HEK293T (cell line): ENCODE results near the gene VTN.

Experiments used
- CTCF ChIA-PET: fragments of 350-600 bp; formaldehyde crosslinking; extraction: SDS; loops from one replicate; lab custom pipeline; 2021; ENCODE audit warnings: antibody characterized with exemption, inconsistent platforms; lab: Yijun Ruan, JAX
- POLR2A ChIA-PET: fragments of 350-600 bp; formaldehyde crosslinking; extraction: SDS; loops from one replicate; lab custom pipeline; 2020; ENCODE audit warnings: antibody characterized with exemption, inconsistent platforms; lab: Yijun Ruan, JAX
- DNase-seq: peaks from one replicate; pipeline ENCODE4 v3.0.0; 2012; ENCODE audit warnings: mixed read lengths; ENCODE audit errors: extremely low spot score
- ARNT ChIP-seq: fragments of 450-650 bp; IDR thresholded peaks from 2 replicates; pipeline ENCODE4 v1.6.1; 2017; ENCODE audit warnings: mild to moderate bottlenecking
- BHLHE40 ChIP-seq: fragments of 450-650 bp; IDR thresholded peaks from 2 replicates; pipeline ENCODE4 v1.6.1; 2016; ENCODE audit warnings: mild to moderate bottlenecking, moderate library complexity, borderline replicate concordance
- CTBP1 ChIP-seq: fragments of 450-650 bp; IDR thresholded peaks from 2 replicates; pipeline ENCODE4 v1.6.1; 2016; ENCODE audit warnings: borderline replicate concordance
- ELF4 ChIP-seq: fragments of 450-650 bp; IDR thresholded peaks from 2 replicates; pipeline ENCODE4 v1.6.1; 2017; ENCODE audit warnings: antibody characterized with exemption
- FOXA1 ChIP-seq: fragments of 450-650 bp; IDR thresholded peaks from 2 replicates; pipeline ENCODE4 v1.6.1; 2016; ENCODE audit warnings: mild to moderate bottlenecking
- FOXK2 ChIP-seq: fragments of 450-650 bp; IDR thresholded peaks from 2 replicates; pipeline ENCODE4 v1.6.1; 2016; ENCODE audit warnings: mild to moderate bottlenecking
- FOXM1 ChIP-seq: fragments of 450-650 bp; IDR thresholded peaks from 2 replicates; pipeline ENCODE4 v1.6.1; 2017; ENCODE audit warnings: mild to moderate bottlenecking, borderline replicate concordance
- HDGF ChIP-seq: fragments of 450-650 bp; IDR thresholded peaks from 2 replicates; pipeline ENCODE4 v1.6.1; 2017; ENCODE audit warnings: antibody characterized with exemption, borderline replicate concordance
- L3MBTL2 ChIP-seq: fragments of 450-650 bp; conservative IDR thresholded peaks from 2 replicates; pipeline ENCODE4 v1.6.1; 2016; ENCODE audit warnings: mild to moderate bottlenecking
- LEF1 ChIP-seq: fragments of 450-650 bp; IDR thresholded peaks from 2 replicates; pipeline ENCODE4 v1.6.1; 2017; ENCODE audit warnings: mild to moderate bottlenecking, borderline replicate concordance
- NFRKB ChIP-seq: fragments of 450-650 bp; IDR thresholded peaks from 2 replicates; pipeline ENCODE4 v1.6.1; 2016; ENCODE audit warnings: mild to moderate bottlenecking, moderate library complexity
- SP1 ChIP-seq: fragments of 450-650 bp; IDR thresholded peaks from 2 replicates; pipeline ENCODE4 v1.6.1; 2017
- SUZ12 ChIP-seq: fragments of 450-650 bp; IDR thresholded peaks from 2 replicates; pipeline ENCODE4 v1.6.1; 2016; ENCODE audit warnings: mild to moderate bottlenecking
- TARDBP ChIP-seq: fragments of 450-650 bp; IDR thresholded peaks from 2 replicates; pipeline ENCODE4 v1.6.1; 2016
- ZNF384 ChIP-seq: fragments of 450-650 bp; IDR thresholded peaks from 2 replicates; pipeline ENCODE4 v1.6.1; 2016
- TF ChIP-seq, protein P1 (sequence below): fragments of 450-650 bp; IDR thresholded peaks from 2 replicates; pipeline ENCODE4 v1.6.1; 2016

The VTN gene

DNA sequence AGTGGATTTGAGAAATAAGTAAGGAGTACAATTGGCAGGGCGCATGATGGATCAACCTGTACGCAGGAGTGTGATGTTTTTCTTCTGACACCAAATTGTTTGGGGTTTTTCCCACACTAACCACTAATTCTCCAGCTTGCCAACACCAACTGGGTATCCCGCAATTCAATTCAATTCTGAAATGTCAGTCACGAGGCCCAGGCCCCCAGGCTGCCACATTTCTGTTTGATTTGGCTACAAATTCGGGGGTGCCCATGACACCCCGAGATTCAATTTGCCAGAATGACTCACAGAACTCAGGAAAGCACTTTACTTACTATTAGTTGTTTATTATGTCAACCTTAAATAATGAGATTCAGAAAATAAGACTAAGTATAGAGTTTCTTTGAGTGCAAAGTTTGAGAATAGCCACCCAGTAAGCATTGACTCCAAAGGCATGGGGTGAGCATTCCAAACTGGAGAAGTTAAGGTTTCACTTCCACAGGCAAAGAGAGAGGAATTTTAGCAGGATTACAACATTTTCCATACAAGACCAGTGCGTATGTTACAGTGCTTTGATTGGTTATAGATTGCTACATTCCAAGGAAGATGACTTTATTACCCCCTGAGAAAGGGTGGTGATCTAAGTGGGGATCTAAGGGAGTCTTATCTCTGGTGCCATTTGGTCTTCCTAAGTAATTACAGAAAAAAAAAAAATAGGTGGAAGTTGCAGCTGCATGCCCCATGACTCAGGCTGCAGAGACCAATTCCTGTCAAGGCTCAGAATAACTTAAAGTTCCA is 24.4 kb upstream of the VTN start:
- no peak for DNase-seq
- TF ChIP-seq, protein P1, sequence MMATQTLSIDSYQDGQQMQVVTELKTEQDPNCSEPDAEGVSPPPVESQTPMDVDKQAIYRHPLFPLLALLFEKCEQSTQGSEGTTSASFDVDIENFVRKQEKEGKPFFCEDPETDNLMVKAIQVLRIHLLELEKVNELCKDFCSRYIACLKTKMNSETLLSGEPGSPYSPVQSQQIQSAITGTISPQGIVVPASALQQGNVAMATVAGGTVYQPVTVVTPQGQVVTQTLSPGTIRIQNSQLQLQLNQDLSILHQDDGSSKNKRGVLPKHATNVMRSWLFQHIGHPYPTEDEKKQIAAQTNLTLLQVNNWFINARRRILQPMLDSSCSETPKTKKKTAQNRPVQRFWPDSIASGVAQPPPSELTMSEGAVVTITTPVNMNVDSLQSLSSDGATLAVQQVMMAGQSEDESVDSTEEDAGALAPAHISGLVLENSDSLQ = no peak
- TF ChIP-seq TARDBP (no peak), L3MBTL2 (no peak), CTBP1 (no peak), NFRKB (no peak), ARNT (no peak), HDGF (no peak), ELF4 (no peak), SUZ12 (no peak), LEF1 (no peak)
- CTCF ChIA-PET = no interaction called here
- POLR2A ChIA-PET = interaction anchor here (1.2 to 3.9 kb wide), 3 partner anchors 11 to 77 kb away, joined by 3 to 22 read pairs (median 4); partner anchors contain the start of genes IFT20, SLC46A1 and TNFAIP1

DNA sequence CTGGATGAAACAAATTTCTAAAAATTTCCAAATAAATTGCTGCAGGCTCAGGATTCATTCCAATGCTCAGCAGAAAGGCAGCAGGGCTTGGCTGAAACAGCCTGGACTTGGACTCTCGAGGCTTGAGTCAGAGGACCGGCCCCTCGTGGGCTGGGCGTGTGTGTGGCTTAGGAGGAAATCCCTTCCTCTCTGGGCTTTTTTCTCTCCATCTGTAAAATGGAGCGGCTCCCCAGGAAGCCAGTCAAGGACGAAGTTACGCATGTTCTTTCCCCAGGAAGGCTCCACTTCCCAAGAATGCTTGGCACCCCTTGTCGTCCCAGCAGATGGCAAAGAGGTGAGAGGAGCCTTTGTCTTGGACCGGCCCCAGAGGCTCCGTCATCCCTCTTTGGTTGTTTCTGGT is 22.4 kb upstream of the VTN start:
- CTCF ChIA-PET = no interaction called here
- TF ChIP-seq HDGF = no peak
- no peak for TF ChIP-seq FOXA1
- no peak for TF ChIP-seq FOXK2
- TF ChIP-seq, protein P1 = no peak
- no peak for TF ChIP-seq NFRKB
- no peak for TF ChIP-seq SUZ12
- no peak for TF ChIP-seq CTBP1
- TF ChIP-seq SP1 = no peak
- TF ChIP-seq ELF4 = no peak
- TF ChIP-seq BHLHE40 = no peak
- TF ChIP-seq TARDBP = no peak
- no peak for TF ChIP-seq L3MBTL2
- TF ChIP-seq LEF1 = no peak
- TF ChIP-seq FOXM1 = no peak
- no peak for TF ChIP-seq ZNF384
- TF ChIP-seq ARNT = no peak

DNA sequence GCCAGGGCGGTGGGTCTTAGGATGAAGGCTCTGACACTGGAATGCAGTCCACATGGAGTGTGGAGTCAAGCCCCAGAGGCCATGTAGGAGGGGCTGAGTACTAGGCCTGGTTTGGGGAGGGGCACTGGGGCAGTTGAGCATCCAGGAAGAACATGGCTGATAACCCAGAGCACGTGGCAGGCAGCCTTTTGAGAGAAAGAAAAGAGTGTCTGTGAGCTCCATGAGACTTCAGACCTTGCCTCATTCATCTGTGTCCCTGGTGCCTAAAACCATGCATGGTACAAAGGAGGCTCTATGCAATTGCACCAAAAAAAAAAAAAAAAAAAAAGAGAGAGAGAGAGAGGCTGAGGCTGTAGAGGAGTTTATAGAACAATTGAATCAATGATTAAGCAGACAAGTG is 21.3 kb upstream of the VTN start:
- TF ChIP-seq FOXA1 (no peak), LEF1 (no peak), ARNT (no peak), CTBP1 (no peak), SP1 (no peak)
- no peak for DNase-seq
- ChIA-PET CTCF (no interaction called here), POLR2A (interaction anchor here (0.9 to 1.0 kb wide), 3 partner anchors 10 to 16 kb away, joined by 3 to 4 read pairs (median 3); no protein-coding TSS in a partner anchor)

More for the DNA sequence above, 22.4 kb upstream of the VTN start:
- POLR2A ChIA-PET = no interaction called here
- no peak for DNase-seq

DNA sequence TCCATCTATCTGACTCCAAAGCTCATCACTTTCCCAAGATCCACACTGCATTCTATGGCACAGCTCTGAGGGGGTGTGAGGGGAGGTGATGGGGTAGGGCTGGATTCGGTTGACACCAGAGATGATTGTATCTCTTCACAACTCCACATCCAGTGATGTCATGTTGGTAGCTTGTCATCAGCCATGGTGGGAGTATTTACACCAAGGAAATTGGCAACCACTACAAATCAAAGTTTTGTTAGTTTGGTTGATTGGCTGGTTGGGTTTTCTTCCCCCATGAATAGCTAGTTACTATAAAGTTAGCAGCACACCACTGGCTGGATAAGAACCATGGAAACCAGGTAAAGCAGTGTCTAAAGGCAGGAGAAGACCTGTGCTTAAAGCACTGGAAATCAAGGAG is 20.9 kb upstream of the VTN start:
- ChIA-PET CTCF (no interaction called here), POLR2A (interaction anchor here (1.0 kb wide), 2 partner anchors 11 to 14 kb away, joined by 3 to 4 read pairs; no protein-coding TSS in a partner anchor)
- TF ChIP-seq L3MBTL2 = no peak
- no peak for TF ChIP-seq SUZ12
- TF ChIP-seq LEF1 = no peak
- no peak for TF ChIP-seq BHLHE40
- TF ChIP-seq FOXA1 = no peak
- TF ChIP-seq ZNF384 = no peak
- TF ChIP-seq, protein P1 = no peak
- TF ChIP-seq TARDBP = no peak
- TF ChIP-seq HDGF = no peak
- no peak for TF ChIP-seq FOXK2
- no peak for TF ChIP-seq ARNT
- TF ChIP-seq CTBP1 = no peak
- DNase-seq = no peak

DNA sequence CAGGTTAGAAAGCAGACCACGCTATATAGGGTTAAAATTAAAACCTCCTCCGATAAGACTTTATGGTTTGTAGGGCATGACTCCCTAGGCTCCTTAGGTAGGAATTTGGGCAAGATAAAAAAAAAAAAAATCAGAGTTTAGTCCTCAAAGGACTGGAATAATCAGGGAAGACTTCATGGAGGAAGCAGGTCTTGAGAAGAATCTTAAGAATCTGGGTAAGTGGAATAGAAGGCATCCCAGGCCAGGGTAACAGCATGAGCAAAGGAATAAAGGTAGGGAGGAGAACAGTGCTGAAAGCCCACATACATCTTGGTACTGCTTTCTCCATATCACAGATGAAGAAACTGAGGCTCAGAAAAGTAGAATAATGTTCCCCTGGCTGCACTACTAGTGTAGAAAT is 20.5 kb upstream of the VTN start:
- no peak for TF ChIP-seq FOXM1
- TF ChIP-seq, protein P1 = no peak
- TF ChIP-seq NFRKB = no peak
- no peak for TF ChIP-seq BHLHE40
- TF ChIP-seq FOXA1 = no peak
- TF ChIP-seq CTBP1 = no peak
- TF ChIP-seq L3MBTL2 = no peak
- TF ChIP-seq FOXK2 = no peak
- no peak for TF ChIP-seq TARDBP
- TF ChIP-seq SP1 = no peak
- TF ChIP-seq LEF1 = no peak
- TF ChIP-seq SUZ12 = no peak
- TF ChIP-seq ARNT = no peak
- no peak for TF ChIP-seq ELF4
- TF ChIP-seq ZNF384 = no peak
- TF ChIP-seq HDGF = no peak
- ChIA-PET CTCF (no interaction called here), POLR2A (interaction anchor here (1.0 kb wide), 1 partner anchor 14 kb away, joined by 3 read pairs; no protein-coding TSS in a partner anchor)
- DNase-seq = no peak
